HG03520 (cell line): ENCODE data around the gene TBC1D9B.
A peak's percentile ranks its signal among the peaks of the same experiment; 100 is the strongest.

Experiments
- ATAC-seq: cut with Tn5 transposase; IDR thresholded peaks from one replicate; pipeline ENCODE4 v1.9.1; 2021; ENCODE audit warnings: mild to moderate bottlenecking, moderate library complexity; ENCODE audit not compliant: unreplicated experiment

TBC1D9B gene

DNA sequence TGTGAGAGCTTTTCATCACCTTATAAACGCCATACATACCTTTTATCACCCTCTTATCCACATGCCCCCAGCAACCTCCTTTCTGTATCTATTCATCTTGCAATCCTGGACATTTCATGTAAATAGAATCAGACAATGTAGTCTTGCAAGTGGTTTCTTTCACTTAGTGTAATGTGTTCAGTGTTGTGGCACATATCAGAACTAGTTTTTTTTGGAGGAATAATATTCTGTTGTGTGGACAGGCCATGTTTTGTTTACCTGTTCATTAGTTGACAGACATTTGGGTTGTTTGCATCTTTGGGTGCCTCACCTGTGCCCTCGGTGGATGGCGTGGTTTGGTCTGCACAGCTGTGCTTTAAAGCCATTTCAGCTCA, 85.7 kb downstream of the TBC1D9B start:
- no peak for ATAC-seq

DNA sequence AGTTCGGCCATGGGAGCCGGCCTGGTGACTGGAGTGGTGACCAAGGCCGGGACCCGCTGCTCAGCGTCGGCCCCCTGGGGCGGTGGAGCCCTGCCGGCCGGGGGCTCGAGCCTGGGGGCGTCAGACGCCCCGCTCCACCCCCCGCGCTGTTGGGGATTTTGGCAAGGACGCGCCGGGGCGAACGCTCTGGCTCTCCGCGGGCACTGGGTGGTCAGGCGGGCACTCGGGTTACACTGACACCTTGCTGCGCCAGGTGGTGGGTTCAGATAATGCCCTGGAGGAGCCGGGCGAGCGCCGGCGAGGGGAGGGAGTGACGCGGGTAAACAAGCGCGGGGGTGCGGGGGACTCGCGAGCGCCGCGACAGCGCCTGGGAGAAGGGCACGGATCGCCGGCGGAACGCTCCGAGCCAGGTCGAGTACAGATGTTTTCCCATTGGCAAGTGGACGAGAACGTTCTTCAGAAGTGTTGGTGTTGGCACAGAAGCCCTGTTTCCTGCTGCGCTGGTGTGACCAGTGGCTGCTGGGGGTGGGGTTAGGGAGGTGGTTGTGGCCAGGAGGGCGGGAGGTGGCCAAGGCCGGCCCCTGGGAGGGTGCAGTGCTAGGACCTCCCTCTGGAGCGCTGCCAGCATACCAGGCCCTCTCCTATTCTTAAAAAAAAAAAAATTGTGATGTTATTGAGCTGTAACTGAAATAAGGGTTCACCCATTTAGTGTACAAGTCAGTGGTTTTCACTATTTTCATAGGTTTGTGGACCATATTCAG, 86.2 kb downstream of the TBC1D9B start:
- peak; percentile 39 for ATAC-seq

DNA sequence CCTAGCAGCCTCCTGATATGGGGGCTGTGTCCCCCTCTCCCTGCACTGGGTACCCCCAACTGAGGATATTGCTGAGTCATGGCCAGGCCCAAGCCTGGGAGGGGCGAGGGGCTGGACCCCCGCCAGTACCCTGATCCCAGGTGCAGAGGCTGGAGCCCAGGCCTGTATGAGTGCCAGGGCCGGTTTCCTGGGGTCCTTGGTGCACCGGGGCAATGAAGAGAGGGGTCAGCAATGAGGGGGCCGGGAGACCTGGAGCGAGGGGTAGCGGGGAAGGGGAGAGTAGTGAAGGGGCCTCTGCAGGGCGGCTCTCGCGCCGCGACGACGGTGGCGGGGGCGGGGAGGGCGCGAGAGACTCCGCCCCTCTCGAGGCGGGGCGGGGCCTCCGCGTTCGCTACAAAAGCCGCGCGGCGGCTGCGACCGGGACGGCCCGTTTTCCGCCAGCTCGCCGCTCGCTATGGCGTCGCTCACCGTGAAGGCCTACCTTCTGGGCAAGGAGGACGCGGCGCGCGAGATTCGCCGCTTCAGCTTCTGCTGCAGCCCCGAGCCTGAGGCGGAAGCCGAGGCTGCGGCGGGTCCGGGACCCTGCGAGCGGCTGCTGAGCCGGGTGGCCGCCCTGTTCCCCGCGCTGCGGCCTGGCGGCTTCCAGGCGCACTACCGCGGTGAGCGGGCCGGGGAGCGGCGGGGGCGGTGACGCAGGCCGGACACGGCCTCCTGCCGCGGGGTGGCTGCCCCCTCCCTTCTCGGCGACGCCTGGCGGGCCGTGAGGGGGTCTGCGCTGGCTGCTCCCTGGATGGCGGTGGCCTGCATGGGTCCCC, 87.0 kb downstream of the TBC1D9B start, which contains the start of gene SQSTM1:
Gene SQSTM1 (plus strand): TSS at position 423 of the 815 bp plus-strand sequence. CDS start 32 bp downstream, at position 455.
- peak; percentile 36 for ATAC-seq

DNA sequence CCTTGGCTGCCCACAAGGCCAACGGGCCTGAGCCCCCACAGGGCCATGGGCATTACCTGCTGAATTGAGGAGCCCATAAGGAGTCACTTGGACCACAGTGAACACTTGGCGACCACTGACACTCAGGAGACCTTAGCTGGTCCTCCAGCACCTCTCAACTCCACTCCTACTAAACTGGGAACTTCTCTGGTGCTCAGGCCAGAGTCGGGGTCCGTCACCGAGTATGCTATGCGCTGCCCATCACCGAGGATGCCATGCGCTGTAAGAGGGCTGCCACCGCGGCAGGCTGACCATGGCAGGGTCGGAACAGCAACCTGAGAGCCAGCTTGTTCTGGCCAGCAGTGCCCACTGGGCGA, 87.6 kb downstream of the TBC1D9B start:
- ATAC-seq = no peak

DNA sequence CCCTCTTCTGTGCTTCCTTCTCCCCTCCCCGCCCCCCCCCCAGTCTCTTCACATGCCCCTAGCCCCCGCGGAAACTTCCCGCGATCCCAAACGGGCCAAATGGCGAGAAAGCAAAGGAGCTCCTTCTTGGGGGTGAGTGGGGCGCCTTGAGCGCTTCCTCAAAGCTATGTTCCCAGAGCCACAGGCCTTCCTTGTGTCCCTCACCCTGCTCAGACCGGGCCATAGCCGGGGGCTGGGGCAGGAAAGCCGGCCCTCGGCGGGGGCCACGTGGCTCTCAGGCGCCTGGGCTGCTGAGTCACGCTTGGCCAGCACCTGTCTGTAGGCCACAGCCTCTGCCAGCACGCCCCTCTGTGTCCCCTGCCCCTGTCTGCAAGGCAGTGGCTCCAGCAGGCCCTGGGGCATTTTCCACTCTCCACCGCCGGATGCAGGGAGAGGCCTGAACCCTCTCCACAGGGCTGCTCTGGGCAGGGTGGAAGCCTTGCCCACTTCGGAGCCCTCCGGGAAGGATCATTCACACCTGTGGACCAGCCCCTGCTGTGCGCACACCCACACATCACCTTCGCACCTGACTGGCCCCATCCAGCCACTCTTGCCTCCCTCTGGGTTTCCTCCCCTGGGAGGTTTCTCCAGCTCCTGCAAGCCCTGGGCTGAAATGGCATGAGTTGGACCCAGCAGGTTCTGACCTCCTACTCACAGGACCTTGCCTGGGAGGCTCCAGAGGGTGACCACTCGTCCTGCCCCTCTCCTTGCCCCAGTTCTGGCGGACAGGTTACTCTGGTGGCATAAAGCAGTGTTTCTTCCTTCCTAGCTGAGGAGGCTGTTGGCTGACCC, 88.2 kb downstream of the TBC1D9B start:
- ATAC-seq = no peak

DNA sequence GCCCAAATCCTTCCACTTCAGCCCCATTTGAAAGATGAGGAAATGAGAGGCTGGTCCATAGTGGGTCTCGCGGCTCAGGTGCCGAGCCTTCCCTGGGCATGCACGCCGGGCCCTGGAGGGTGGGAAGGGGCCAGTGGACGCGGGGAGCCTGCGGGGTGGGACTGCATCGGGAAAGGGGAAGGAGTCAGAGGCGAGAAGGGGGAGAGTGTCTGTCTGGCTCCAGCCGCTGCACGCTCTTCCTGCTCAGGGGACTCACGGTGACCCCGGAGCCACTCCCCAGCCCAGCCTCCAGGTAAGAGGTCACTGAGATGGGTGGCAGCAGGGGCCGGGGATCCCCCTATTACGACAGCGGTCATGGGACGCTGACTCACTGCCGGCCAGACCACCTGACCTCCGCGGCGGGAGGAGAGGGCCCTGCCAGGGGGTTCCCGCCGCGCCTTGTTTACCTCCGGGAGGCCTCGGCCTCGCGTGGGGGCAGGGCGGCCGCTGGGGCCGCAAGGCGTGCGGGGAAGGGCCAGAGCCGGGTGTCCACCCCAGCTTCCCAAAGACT, 88.9 kb downstream of the TBC1D9B start:
- ATAC-seq = peak; percentile 53

DNA sequence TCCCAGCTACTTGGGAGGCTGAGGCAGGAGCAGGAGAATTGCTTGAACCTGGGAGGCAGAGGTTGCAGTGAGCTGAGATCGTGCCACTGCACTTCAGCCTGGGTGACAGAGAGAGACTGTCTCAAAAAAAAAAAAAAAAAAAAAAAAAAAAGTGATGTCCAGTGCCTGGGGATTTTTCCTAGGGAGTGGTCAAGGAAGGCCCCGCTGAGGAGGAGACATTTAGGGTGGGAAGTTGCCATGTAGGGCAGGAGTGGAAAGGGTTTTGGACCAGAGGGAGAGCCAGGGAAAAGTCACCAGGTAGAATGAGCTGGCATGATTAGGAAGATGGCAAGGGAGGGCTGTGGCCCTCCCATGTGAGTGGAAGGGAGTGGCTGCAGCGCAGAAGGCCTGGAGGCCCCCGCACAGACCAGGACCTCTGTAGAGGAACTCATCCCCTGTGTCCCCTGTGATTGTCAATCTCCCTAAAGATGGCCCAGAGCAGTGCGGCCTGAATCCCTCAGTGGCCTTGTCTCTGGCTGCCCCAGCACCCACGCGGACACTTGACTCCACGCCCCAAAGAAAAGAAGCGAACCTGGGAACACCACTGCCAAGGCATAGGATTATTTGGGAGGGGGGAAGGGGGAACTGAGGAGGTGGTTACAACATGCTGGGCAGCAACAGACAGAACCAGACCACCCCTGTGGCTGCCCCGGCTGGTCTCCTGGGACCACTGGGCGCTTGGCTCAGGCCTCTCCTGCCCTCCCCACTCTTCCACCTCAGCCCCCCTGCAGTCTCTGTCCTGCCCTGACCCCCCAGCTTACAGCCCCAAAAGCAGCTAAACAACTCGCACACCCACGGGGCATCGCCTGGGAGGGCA, 89.6 kb downstream of the TBC1D9B start:
- no peak for ATAC-seq

DNA sequence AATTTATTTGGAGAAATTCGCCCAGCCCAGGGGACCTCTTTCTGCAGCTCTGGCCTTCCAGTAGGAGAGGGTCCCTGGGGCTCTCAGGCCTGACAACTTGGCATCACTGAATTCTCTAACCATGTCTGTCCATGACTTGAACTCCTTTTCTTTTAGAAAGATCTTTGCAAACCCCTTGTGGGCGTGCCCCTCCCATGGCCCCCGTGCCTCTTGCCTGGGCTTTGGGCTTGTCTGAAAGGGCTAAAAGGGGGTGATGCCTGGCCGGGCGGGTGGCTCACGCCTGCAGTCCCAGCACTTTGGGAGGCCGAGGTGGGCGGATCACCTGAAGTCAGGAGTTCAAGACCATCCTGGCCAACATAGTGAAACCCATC, 90.2 kb downstream of the TBC1D9B start:
- ATAC-seq = no peak

DNA sequence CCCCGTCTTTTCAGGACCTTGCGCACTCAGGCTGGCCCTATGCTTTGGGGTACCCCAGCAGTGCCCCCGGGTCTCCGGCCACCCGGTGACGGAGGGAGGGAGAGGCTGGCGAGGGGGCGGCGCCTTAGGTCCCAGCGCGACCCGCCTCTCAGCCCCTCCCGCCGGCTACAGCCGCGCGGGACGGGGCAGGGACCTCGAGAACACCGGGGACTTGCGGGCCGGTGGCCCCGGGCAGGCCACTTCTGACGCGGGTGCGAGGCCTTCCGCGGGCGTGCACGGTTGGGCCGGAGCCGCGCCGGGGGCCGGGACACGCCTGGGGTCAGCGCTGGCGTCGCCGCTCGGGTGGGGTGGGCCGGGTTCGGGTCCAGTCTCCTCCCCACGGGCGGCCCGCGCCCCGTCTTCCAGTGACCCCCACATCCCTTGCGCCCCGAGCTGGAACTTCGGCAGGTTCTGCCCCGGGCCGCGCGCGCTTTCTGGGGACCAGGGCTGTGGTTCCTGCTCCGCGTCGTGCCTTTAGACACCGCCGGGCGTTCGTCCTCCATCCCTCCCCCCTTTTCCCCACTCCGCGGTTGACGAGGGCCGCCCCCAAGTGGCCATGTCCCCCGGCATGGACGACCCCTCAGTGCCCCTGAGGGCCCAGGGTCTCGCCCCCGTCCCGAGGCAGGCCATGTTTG, 90.8 kb downstream of the TBC1D9B start:
- ATAC-seq = no peak

DNA sequence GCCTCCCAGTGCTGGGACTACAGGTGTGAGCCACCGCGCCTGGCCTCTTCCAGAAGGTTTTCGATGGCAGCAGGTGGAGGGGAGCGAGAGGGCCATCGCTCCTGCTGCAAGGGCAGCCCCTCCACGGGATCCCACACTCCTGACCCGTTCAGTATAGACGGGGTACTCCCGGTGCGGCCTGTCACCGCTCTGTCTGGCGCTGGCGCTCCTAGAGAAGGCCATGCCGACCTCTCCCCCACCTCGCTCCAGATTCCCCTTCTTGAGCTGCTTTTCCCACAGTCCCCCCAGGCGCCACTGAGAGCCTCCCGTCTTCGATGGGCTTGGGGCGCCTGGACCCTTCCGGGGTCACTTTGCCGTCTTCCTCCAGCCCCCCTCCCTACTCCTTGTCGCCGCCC, 91.3 kb downstream of the TBC1D9B start:
- no peak for ATAC-seq

DNA sequence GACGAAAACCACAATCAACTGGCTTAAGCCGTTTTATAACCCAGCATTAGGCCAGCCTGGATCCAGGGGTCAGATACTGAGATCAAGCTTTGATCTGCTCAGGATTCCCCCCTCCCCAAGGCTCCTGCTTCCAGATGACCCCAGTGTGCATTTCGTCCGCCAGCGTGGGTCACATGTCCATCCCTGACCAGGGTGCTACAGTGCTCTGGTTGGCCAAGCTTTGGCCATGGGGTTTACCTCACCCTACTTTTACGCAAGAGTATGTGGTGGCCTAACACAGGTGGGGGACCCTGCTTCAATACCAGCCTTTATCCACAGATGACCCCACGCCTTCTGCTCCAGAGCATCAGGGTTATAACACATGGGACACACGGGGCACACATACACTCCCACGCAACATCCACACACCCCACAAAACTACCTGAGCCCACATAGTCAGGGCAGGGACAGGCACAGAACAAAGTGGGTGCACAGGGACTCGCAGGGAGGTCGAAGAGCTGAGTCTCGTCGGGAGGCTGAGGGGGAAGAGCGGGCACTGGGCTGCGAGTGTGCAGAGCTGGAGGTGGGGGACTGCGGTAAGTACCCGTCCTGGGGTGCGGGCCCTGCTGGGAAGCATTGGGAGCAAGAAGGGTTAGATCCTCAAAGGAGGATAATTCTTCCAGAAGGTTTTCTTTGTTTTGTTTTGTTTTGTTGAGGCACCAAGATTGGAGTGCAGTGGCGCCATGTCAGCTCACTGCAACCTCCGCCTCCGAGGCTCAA, 92.0 kb downstream of the TBC1D9B start:
- no peak for ATAC-seq

DNA sequence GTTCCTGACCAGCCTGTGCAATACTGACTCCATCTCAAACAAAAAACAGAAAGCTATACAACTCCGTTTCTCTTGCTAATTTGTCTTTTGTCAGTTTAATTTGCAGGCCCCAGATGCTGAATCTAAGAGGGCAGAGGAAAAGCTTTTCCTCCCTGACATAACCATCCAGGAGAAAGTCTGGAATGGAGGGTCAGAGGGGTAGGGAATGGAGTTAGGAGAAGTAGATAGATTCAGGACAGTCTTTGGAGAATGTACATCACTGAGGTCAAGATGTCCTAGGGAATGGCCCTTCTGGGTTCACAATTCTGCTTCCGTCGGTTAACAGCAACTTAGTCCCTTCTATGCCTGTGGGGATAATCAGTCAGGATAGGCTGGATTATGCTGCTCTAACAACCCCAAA, 93.6 kb downstream of the TBC1D9B start:
- no peak for ATAC-seq

DNA sequence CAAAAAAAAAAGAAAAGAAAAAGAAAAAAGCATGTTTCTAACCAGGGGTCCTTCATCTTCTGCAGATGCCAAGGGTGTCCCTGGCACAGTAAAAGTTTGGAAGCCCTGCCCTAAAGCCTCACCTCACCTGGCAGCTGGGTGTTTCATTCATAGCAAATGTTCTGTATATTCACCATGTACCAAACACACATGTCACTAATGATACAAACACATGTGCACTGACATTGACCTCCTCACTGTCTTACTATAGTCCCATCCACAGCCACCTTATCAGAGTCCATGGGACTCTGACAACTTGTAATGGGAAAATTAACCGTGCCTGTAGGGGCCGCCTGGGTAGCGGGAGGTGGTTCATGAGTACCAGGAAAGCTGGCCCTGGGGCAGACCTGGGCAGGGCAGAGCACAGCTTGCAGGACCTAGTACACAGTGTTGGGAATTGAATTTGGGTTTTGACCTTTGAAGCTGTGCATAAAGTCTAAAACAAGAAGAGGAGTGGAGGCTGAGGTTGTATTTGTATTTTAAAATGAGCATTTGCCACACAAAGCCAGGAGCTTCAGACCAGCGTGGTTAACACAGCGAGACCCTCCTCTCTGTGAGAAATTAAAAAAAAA, 94.6 kb downstream of the TBC1D9B start:
- no peak for ATAC-seq

DNA sequence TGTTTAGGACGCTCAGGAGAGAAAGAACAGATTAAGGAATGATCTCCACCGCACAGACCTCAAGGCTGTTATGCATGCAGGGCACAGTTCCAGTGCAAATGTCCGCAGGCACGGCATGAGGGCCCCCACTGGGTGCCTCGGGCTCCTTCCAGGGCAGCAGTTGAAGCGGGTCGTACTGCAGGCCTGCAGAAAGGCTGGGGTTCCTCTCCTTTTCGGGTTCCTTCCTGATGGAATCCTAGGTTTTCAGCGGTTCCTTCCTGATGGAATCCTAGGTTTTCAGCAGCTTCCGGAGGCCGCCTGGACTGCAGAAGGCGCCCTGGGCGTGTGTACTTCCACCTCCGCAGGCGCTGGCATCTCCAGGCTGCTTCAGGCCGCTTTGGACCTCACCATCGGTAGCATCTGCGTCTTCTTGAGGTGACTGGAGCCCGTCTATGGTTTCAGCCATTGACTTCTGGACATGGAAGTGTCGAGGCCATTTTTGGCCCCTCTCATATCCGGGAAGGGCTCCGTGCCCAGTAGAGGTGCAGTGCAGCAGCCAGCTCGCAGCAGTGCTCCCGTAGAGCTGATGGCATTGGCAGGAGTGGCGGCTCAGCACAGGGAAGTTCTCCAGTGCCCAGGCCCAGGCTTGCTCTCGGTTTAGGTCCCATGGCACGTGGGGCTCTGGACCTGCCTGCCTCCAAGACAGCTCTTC, 95.4 kb downstream of the TBC1D9B start:
- no peak for ATAC-seq
